Activated T-helper 9 cell treated with anti-CD3 and anti-CD28 coated beads, Interleukin-2, amount 50 U/mL, for 16 hours (primary cell): ENCODE results near the gene RYR2.

Source experiments
- DNase-seq: peaks from one replicate; pipeline ENCODE4 v3.0.0-alpha.2; 2020; ENCODE audit warnings: low read depth

Gene RYR2

DNA sequence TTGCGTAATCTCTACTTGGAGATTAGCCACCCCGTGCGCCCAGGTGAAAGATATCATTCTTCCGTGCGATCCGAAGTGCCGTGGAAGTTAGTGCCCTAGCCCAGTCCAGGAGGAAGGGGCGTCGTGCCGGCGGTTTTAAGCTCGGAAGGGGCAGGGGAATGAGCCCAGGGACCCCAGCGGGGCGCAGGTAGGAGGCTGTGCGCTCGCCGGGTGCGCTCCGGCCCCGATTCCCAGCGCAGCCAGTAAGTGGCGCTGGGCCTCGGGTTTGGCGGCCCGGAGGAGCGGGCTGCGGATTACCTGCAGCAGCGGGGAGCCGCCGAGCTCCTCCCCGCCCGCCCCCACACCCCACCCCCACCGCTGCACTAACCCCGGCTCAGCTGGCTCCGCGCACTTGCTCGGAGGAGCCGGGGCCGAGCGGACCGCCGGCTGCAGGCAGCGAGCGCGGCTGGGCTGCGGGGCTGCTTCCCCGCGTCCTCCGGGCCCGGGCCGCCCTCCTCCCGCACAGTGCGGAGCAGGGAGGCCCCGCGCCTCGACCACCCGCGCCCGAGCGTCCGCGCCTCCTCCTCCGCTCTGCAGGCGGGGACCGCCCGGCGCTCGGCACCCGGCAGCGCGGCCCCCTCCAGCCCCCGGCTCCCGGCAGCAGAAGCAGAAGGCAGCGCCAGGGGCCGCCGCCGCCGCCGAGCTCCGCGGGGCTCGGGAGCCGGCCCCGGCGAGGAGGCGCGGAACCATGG is at the start of gene RYR2:
Gene RYR2 (plus strand): TSS at position 390 of the 731 bp plus-strand sequence. CDS start 338 bp downstream, at position 728.
- DNase-seq, result no peak

DNA sequence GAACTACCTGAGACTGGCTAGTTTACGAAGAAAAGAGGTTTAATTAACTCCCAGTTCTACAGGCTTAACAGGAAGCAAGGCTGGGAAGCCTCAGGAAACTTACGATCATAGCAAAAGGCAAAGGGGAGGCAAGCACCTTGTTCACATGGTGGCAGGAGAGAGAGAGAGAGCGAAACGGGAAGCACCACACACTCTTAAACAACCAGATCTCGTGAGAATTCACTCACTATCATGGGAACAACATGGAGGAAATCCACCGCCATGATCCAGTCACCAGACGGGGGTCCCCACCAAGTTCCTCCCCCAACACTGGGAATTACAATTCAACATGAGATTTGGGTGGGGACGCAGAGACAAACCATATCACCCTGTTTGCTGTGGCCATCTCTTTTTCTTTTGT is 49.5 kb upstream of the RYR2 start:
- DNase-seq, result no peak

DNA sequence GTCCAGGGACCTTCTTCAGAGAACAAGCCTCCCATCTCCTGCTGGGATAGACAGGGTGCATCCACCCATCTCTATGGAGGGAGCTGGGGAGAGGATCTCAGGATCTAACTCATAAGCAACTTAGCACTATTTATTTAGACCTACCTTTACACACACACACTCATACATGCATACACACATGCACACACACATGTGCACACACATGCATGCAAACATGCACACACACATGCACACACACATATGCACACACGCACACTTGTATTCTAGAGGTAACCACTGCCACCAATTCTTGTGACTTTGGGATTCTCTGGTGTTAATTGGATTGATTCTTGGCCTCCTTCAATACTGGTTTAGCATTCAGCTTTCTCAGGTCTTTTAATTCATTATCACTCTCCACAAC is 47.5 kb upstream of the RYR2 start:
- no peak for DNase-seq

DNA sequence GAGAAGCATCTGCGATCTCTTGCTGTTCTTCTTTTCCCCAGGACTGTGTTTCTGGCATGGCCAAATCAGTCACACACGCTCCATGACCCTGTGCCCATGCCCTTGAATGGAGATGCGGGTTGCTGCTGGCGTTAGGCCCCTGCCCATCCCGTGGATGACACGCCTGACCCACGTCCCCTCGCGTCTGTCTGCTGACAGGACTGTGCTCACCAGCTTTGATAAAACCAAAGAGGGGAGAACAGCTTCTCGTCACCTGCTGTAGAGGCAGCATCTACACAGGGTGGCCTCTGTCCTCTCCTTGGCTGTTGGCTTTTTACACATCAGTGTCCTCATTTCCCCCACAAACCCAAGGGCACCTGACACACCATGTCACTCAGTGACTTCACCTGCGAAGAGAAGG is 44.6 kb upstream of the RYR2 start:
- DNase-seq, result no peak

DNA sequence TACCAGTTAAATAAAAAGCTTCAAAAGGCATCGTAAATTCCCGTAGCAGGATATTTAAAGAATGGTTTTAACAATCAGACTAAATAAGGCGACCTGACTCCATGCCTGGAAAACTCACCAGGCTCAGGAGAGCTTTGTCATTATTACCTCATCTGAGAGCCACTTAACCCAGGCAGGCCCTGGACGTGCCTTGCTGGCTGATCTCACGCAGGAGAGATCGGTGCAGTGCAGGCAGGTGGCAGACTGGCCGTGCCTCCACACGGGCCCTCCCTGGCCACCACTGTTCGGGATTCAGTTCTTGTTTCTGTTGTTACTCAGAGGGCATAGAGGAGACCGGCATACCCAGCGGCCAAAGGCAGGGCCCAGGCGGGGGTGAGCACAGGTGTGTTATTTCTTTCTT is 44.1 kb upstream of the RYR2 start:
- DNase-seq, result no peak

DNA sequence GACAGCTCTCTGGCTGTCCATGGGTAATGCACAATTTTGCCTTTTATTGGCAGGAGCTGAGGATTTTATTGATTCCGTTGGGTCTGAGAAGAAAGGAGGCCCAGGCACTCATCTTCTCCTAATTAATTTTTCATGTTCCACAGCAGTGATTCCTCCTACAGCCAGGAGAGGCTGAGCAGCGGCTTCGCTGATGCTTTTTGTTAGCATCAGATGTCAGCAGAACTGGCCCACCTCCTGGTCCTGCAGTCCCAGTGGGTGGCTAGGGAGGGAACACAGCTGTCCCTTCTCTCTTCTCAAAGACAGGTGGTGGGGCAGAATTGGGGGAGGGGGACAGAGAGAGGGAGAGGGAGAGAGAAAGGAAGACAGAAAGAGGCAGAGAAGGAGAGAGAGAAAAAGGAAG is 43.4 kb upstream of the RYR2 start:
- no peak for DNase-seq

DNA sequence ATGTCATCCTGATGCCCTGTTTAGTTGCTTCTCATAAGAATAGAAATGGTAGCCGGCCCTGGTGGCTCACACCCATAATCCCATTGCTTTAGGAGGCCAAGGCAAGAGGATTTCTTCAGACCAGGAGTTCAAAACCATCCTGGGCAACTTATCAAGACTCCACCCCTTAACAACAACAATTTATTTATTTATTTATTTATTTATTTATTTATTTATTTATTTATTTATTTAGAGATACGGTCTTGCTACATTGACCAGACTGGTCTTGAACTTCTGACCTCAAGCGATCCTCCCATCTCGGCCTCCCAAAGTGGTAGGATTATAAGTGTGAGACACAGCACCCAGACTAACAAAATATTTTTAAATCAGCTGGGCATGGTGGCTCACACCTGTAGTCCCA is 41.8 kb upstream of the RYR2 start:
- DNase-seq, result no peak

DNA sequence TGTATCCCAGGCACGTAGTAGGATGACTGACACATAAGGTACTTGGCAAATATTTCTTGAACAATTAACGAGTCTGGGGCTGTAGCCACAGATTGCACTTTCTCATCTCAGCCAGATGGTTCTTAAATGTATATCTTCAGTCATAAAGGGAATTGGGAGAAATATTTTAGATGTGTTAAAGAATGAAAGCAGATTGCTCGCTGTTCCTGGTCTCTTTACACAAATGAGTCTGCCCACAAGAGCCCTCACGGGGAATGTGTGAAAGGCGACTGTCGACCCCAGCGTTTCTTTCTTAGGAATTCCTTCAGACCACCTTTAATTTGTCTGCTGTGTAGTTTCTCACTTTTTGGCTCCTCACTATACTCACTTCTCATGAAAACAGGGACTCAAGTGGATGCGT is 38.5 kb upstream of the RYR2 start:
- DNase-seq, result no peak

DNA sequence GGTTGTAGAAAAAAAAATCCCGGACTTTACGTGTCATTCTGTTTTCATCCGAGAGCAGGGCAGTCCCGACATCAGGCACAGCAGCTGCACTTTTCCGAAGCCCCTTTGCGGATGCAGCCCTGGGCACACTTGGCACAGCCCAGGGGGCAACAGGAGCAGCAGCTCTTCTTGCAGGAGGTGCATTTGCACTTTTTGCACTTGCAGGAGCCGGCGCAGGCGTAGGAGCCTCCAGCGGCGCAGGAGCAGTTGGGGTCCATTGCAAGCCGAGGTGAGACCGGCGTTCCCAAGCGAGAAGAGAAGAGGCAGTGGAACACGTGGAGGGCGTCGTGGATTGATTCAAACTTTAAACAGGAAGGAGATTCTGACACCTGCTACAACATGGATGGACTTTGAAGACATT is 37.9 kb upstream of the RYR2 start, which contains the start of gene MT1HL1:
Gene MT1HL1 (minus strand): TSS at position 326 of the 400 bp plus-strand sequence. CDS start 69 bp downstream, at position 257.
- no peak for DNase-seq

DNA sequence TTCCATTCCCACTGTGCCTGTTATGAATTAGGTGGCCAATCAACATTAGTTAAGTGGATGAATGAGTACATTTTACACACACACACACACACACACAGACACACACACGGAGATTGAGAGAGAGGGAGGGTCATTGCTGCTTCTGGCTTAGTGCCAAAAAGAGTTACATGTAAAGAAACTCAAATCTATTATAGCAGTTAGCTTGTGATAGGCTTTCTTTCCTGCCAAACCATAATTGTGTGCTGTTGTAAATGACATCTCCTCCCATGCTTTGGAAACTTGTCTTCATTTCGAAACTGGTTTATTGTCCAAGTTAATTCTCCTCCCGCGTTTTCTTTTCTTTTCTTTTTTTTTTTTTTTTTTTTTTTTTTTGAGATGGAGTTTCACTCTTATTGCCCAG is 36.3 kb upstream of the RYR2 start:
- DNase-seq, result no peak

DNA sequence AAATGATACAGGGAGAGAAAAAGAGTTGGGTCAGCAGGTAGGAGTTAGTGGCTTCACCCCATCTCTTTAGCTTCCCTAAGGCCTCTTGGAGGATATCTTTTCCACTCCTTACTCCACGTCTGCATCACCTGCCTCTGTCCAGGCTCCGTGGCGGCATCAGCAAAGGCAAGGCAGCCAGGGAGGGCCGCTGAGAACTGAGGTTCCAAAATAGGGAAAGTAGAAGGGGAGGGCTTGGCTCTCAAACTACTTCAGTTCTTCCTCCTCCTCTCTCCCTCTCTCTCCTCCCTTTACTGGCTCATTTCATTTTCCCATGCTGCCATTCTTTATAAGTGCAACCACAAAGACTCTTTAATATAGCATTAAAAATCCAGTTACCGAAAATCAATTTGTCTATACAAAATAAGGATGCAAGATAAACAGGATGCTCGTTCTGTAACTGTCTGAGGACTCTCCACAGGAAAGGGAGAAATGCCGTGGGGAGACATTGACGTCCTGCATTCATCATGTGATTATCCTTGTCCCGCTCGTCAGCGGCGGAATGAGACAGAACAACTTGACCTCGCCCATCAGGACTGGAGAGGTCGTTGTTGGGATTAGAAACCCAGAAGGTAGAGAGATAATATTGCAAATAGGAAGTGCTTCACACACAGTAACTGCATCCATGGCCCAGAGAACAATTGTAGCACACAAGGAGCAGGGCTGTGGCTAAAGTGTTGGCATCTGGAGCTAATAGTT is 34.7 kb upstream of the RYR2 start:
- no peak for DNase-seq

DNA sequence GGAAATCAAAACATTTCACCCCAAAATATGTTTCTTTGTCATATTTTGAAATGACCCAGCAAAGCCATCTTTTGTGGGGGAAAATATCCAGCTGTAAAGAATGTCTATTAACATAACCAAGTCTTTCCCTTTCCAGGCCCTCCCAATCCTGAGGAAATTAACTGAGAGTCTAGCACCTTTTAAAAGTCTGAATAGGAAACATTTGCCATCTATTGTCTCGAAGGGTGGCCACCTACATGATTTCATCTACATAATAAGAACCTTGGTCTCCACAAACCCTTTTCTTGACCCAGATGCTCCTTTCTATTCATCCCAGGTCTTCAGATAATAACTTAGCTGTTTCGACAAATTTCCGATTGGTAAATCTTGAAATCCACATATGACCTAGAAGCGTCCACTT is 32.4 kb upstream of the RYR2 start:
- no peak for DNase-seq

DNA sequence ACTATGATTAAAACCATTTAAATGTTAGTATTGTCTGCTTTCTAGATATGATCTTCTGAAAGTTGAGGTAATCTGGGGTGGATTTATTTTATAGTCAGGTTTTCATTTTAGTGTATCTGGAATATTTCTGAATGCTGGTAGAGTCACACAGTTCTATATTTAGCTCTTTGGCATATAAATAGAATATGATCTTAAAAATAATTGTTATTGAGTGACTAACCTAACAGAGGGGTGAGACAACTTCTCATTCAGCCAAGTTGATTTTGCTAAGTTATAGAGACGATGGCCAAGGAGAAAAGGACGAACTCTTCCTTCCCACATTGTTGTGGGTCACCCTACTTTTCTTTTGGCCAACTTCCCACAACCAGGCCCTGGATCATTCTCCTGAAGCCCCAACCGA is 30.6 kb upstream of the RYR2 start:
- DNase-seq, result no peak

DNA sequence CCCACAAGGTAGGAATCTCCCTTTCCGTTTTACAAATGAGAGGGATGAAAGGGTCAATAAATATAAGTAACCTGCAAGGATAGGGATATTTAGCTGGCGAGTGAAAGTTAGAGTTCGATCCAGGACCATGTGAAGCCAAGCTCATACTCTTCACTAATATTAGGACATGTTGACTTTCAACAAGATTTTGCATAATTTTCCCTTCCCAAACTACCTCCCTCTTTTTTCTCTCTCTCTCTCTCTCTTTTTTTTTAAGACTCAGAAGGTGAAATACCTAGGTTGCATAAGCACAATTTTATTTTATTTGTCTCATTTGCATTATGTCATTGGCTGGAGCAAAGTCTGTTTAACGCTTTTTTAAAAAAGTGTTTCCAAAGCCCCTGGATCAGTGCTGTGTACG is 29.6 kb upstream of the RYR2 start:
- DNase-seq, result no peak

DNA sequence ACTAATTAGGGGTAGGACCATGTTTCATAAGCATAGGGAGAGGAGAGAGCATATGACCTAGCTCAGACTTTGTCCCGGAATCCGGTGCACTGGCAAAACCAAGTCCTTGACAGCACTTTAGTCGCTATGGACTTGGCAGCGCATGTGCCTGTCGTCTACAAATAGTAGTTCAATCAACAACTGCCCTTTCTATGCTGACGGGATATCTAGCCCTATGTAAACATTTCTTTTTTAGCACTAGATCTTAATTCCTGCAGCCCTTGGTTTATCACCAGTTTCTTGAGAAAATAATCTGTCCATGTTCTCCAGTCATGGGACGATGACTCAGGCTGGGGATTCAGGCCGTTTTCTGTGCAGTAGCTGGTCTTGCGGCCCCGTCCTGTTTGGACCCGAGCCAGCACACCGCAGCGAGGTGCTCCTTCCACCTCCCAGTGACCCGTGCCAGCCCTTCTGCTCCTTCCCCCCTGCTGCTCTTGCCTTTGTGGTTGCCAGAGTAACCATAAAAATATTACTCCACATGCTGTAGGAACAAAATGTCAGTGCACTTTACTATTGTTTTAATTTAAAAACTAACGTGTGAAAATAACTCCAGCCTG is 29.1 kb upstream of the RYR2 start:
- DNase-seq, result no peak

DNA sequence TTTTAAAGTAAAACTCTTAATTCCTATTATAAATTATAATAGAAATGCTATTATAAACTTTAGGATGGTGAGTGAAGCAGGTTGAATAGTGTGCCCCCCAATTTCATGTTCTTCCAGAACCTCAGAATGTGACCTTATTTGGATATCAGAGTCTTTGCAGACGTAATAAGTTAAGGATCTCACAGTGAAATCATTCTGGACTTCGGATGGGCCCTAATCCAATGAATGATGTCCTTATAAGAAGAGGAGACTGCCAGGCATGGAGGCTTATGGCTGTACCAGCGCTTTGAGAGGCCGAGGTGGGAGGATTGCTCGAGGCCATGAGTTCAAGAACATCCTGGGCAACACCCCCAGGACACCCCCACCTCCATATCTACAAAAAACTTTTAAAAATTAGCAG is 28.4 kb upstream of the RYR2 start:
- DNase-seq, result no peak

DNA sequence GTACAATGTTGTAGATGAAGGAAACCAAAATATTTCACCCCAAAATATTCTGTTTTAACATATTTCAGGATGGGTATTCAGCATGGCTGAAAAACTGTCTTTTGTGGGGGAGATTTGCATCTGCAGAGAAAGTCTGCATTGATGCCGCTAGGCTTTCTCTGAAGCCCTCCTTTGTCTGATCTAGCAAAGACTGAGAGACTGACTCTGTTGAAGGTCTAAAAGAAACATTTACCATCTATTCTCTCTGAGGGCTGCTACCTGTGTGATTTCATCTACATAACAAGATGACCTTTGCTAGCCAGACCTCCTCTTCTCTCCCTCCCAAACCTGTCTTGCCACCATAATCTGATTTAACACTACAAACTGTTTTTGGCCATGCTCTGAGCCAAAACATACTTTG is 25.4 kb upstream of the RYR2 start:
- DNase-seq, result no peak

DNA sequence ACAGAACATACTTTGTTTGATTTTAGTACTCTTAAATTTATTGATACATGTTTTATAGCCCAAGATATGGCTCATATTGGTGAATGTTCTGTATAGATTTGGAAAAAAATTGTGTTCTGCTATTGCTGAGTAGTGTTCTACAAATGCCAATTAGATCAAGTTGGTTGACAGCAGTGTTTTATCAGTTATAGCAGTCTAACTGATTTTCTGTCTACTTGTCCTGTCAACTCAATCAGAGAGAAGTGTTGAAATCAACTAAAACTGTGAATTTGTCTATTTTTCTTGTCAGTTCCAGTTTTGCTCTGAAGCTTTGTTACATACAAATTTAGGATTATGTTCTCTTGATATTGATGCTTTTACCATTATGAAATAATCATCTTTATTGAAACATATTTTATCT is 23.1 kb upstream of the RYR2 start:
- DNase-seq, result no peak

DNA sequence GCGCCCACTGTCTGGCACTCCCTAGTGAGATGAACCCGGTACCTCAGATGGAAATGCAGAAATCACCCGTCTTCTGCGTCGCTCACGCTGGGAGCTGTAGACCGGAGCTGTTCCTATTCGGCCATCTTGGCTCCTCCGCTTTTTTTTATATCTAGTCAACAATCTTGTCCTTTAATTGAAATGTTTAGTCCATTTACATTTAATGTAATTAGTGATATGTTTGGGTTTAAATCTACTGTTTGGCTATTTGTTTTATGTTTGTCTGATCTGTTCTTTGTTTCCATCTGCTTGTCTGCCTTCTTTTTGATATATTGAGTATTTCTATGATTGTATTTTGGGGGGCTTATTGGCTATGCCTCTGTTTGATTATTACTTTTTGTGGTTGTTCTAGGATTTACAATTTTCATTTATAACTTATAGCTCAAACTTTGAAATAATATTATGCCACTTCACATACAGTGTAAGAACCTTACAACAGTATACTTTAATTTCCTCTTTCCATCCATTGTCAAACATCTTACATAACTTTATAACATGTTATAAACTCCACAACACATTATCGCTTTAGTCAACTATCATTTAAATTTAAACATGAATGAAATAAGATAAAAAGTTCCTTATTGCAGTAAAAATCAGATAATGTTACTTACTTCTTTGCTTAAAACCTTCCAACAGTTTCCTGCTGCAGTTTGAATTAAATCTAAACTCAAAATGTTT is 16.5 kb upstream of the RYR2 start:
- DNase-seq, result no peak

DNA sequence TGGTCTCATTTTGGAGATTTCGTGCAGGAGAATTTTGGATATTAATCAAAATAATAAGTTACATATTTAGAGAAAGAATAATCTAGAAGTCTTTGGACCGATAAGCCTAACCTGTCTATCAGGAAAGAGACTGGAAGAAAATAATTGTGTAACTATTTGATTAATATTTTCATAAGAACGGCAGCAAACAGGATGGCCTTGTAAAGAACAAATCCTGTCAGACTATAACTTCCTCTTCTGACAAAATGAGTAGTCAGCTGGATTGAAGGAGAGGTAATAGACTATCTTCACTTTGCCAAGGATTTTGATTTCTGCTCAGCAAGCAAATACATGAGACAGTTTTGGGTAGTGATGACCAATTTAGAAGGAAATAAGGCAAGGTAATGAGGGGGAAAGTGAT is 12.7 kb upstream of the RYR2 start:
- no peak for DNase-seq

DNA sequence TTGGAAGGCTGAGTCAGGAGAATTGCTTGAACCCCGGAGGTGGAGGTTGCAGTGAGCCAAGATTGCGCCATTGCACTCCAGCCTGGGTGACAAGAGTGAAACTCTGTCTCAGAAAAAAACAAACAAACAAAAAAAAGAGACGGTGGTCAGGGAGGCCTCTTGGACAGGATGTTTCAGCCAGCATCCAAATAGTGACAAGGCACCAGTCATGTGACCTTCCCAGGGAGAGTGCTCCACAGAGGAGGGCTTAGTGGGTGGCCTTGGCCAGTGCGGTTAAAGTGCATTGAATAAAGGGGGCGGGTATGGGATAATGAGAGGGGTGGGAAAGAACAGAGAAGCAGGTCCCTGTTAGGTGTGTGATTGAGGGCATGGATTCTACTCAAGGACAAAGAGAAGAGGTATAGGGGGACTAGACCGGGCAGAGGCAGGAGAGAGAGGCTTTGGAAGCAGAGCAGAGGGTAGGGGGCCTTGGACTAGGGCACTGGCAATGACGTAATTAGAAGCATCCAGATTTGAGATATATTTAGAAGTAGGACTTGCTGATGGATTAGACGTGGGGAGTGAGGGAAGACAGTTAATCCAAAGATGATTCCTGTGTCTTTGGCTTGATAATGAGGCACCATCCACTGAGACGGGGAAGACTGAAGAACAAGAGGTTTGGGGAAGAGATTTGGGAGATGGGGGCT is 12.0 kb upstream of the RYR2 start:
- no peak for DNase-seq

DNA sequence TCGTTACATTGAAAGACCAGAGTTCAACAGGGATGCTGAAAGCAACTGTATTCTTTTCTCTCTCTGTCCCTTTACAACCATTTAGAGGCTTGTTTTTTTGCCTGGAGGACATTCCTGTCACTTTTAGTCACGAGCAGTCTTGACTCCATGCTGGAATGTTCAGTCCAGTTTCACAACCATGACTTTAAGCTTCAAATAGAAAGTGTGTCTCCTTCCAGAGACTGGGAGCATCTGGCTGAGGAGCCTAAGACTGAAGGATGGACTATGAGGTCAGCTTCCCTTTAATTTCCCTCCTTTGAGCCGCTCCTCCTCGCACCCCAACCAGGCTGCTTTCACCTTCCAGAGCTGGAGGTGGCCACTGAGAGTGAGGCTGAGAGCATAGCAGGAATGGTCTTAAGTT is 10.5 kb upstream of the RYR2 start:
- DNase-seq, result no peak
